ENCODE results near the gene UQCRQ.

UQCRQ gene

GRCh38 chr5:132916086-132916485 lies 49.6 kb downstream of the UQCRQ start:
- no peak for FAIRE-seq
